Fibroblast of lung (primary cell): ENCODE measurements around the gene OR5P2.
"Not testable (repeated sequence)": the region's sequence is repeated elsewhere in the genome, so short reads cannot be mapped to it uniquely, and the experiment has no call there.

ENCODE experiments used
- EZH2 ChIP-seq: IDR thresholded peaks from 2 replicates; pipeline ENCODE4 v1.5.1; 2012; ENCODE audit warnings: low read length, control low read depth, mild to moderate bottlenecking; ENCODE audit errors: missing control alignments
- TF ChIP-seq, protein P1 (sequence below), 2 donors: IDR thresholded peaks in 1 of 2; conservative IDR thresholded peaks in 1 of 2; 1 replicate in 1 of 2; 2 replicates in 1 of 2; pipeline ENCODE4 v1.5.1; 2011 to 2012; ENCODE audit warnings: low read length in 2 of 2, control low read depth in 1 of 2, inconsistent platforms in 1 of 2, low read depth in 1 of 2, mild to moderate bottlenecking in 1 of 2

- TF ChIP-seq EZH2, result not testable (repeated sequence)
- TF ChIP-seq, protein P1, sequence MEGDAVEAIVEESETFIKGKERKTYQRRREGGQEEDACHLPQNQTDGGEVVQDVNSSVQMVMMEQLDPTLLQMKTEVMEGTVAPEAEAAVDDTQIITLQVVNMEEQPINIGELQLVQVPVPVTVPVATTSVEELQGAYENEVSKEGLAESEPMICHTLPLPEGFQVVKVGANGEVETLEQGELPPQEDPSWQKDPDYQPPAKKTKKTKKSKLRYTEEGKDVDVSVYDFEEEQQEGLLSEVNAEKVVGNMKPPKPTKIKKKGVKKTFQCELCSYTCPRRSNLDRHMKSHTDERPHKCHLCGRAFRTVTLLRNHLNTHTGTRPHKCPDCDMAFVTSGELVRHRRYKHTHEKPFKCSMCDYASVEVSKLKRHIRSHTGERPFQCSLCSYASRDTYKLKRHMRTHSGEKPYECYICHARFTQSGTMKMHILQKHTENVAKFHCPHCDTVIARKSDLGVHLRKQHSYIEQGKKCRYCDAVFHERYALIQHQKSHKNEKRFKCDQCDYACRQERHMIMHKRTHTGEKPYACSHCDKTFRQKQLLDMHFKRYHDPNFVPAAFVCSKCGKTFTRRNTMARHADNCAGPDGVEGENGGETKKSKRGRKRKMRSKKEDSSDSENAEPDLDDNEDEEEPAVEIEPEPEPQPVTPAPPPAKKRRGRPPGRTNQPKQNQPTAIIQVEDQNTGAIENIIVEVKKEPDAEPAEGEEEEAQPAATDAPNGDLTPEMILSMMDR (conservative IDR thresholded peaks at IDR 0.05 in 1 of 2, IDR thresholded peaks at IDR 0.05 in 1 of 2; ENCODE audit: low read depth in 1 of 2, low read length in 2 of 2), result not testable (repeated sequence)
Observed at GRCh38 chr11:7820417-7820816, 23.7 kb upstream of the OR5P2 start.
